Measurements from ENCODE around the gene MYH2.

Gene MYH2

GRCh38 chr17:10549096-10549842, at the start of gene MYH2:
Gene MYH2, minus strand, starts transcription at chr17:10549658. Its CDS starts 1,738 bp downstream, at chr17:10547920.
- Histone ChIP-seq H3K36me3 (ENCODE audit: low read depth) (no peaks in the 10 kb centered on the region), H3K9me3 (ENCODE audit: severe bottlenecking) (no peaks in the 10 kb centered on the region), H3K4me1 (ENCODE audit: insufficient read depth, poor library complexity, severe bottlenecking) (peaks cover 2% of the 10 kb centered on the region), H3K4me3 (ENCODE audit: severe bottlenecking) (no peak within 1 kb of the TSS), H3K27me3 (ENCODE audit: insufficient read depth, poor library complexity, severe bottlenecking) (no peaks in the 10 kb centered on the region), H3K27ac (ENCODE audit: poor library complexity, severe bottlenecking) (no peak within 1 kb of the TSS)
- no peak for TF ChIP-seq CTCF (IDR thresholded peaks at IDR 0.05; ENCODE audit: poor library complexity, severe bottlenecking)
- ATAC-seq (ENCODE audit: low read depth) (no peak), DNase-seq (ENCODE audit: low spot score) (no peak)

GRCh38 chr17:10598621-10599020, 49.2 kb upstream of the MYH2 start:
- Histone ChIP-seq H3K27ac (ENCODE audit: poor library complexity, severe bottlenecking) (no peak overlapping the region), H3K27me3 (ENCODE audit: insufficient read depth, poor library complexity, severe bottlenecking) (no peaks in the 10 kb centered on the region), H3K9me3 (ENCODE audit: severe bottlenecking) (no peaks in the 10 kb centered on the region), H3K4me3 (ENCODE audit: severe bottlenecking) (no peak overlapping the region), H3K4me1 (ENCODE audit: insufficient read depth, poor library complexity, severe bottlenecking) (peaks cover 10% of the 10 kb centered on the region), H3K36me3 (ENCODE audit: low read depth) (no peaks in the 10 kb centered on the region)
- TF ChIP-seq CTCF (IDR thresholded peaks at IDR 0.05; ENCODE audit: poor library complexity, severe bottlenecking), result no peak
- ATAC-seq (ENCODE audit: low read depth) (no peak), DNase-seq (ENCODE audit: low spot score) (no peak)

- Histone ChIP-seq H3K4me3 (ENCODE audit: severe bottlenecking) (no peak overlapping the region), H3K27me3 (ENCODE audit: insufficient read depth, poor library complexity, severe bottlenecking) (no peaks in the 10 kb centered on the region), H3K9me3 (ENCODE audit: severe bottlenecking) (no peaks in the 10 kb centered on the region), H3K4me1 (ENCODE audit: insufficient read depth, poor library complexity, severe bottlenecking) (no peaks in the 10 kb centered on the region), H3K27ac (ENCODE audit: poor library complexity, severe bottlenecking) (no peak overlapping the region), H3K36me3 (ENCODE audit: low read depth) (no peaks in the 10 kb centered on the region)
- TF ChIP-seq CTCF (IDR thresholded peaks at IDR 0.05; ENCODE audit: poor library complexity, severe bottlenecking), result no peak
- DNase-seq (ENCODE audit: low spot score) (no peak), ATAC-seq (ENCODE audit: low read depth) (no peak)
These were observed 40.2 kb upstream of the MYH2 start for GRCh38 chr17:10589553-10590145.

GRCh38 chr17:10585529-10585928, 36.1 kb upstream of the MYH2 start:
- Histone ChIP-seq H3K9me3 (ENCODE audit: severe bottlenecking) (no peaks in the 10 kb centered on the region), H3K4me3 (ENCODE audit: severe bottlenecking) (no peak overlapping the region), H3K27me3 (ENCODE audit: insufficient read depth, poor library complexity, severe bottlenecking) (no peaks in the 10 kb centered on the region), H3K36me3 (ENCODE audit: low read depth) (no peaks in the 10 kb centered on the region), H3K27ac (ENCODE audit: poor library complexity, severe bottlenecking) (no peak overlapping the region), H3K4me1 (ENCODE audit: insufficient read depth, poor library complexity, severe bottlenecking) (no peaks in the 10 kb centered on the region)
- DNase-seq (ENCODE audit: low spot score) (no peak), ATAC-seq (ENCODE audit: low read depth) (no peak)
- TF ChIP-seq CTCF (IDR thresholded peaks at IDR 0.05; ENCODE audit: poor library complexity, severe bottlenecking), result no peak

GRCh38 chr17:10583834-10584233, 34.4 kb upstream of the MYH2 start:
- Histone ChIP-seq H3K4me1 (ENCODE audit: insufficient read depth, poor library complexity, severe bottlenecking) (no peaks in the 10 kb centered on the region), H3K27ac (ENCODE audit: poor library complexity, severe bottlenecking) (no peak overlapping the region), H3K4me3 (ENCODE audit: severe bottlenecking) (no peak overlapping the region), H3K9me3 (ENCODE audit: severe bottlenecking) (no peaks in the 10 kb centered on the region), H3K27me3 (ENCODE audit: insufficient read depth, poor library complexity, severe bottlenecking) (no peaks in the 10 kb centered on the region), H3K36me3 (ENCODE audit: low read depth) (no peaks in the 10 kb centered on the region)
- DNase-seq (ENCODE audit: low spot score), result no peak
- no peak for ATAC-seq (ENCODE audit: low read depth)
- no peak for TF ChIP-seq CTCF (IDR thresholded peaks at IDR 0.05; ENCODE audit: poor library complexity, severe bottlenecking)

All from RWPE2 (cell line).